Esophagus (tissue), 2 donors: ENCODE results near the gene GNE. TPM values are rescaled to one million over a fixed set of nuclear protein-coding genes. Genes with fewer than 3 reads are reported as not detected.
A peak's percentile ranks its signal among the peaks of the same experiment; 100 is the strongest.

Experiments used
- H3K27ac ChIP-seq, 2 donors: one replicate each; pipeline ENCODE4 v1.5.1; 2013; ENCODE audit warnings: low read depth in 2 of 2, mild to moderate bottlenecking in 2 of 2, inconsistent platforms in 1 of 2, low read length in 1 of 2, moderate library complexity in 1 of 2
- H3K27me3 ChIP-seq, 2 donors: one replicate each; pipeline ENCODE4 v1.6.1; 2013; ENCODE audit warnings: low read length in 2 of 2, control low read depth in 1 of 2, mild to moderate bottlenecking in 1 of 2; ENCODE audit not compliant: insufficient read depth in 2 of 2, control insufficient read depth in 1 of 2
- H3K36me3 ChIP-seq, 2 donors: one replicate each; pipeline ENCODE4 v1.6.1; 2013; ENCODE audit warnings: low read length in 1 of 2; ENCODE audit not compliant: control insufficient read depth in 2 of 2, insufficient read depth in 2 of 2
- H3K4me1 ChIP-seq, 2 donors: one replicate each; pipeline ENCODE4 v1.6.1; 2013; ENCODE audit warnings: low read length in 1 of 2; ENCODE audit not compliant: control insufficient read depth in 2 of 2, insufficient read depth in 2 of 2
- H3K4me3 ChIP-seq, 2 donors: one replicate each; pipeline ENCODE4 v1.5.1; 2013; ENCODE audit warnings: low read length in 2 of 2, mild to moderate bottlenecking in 2 of 2, low read depth in 1 of 2, moderate library complexity in 1 of 2
- H3K9me3 ChIP-seq, 2 donors: one replicate each; pipeline ENCODE4 v1.6.1; 2013; ENCODE audit warnings: mild to moderate bottlenecking in 2 of 2, low read depth in 1 of 2, low read length in 1 of 2, moderate library complexity in 1 of 2; ENCODE audit not compliant: control insufficient read depth in 2 of 2, insufficient read depth in 1 of 2
- WGBS, 2 donors: extraction: QIAGEN DNeasy Blood & Tissue Kit; methylation state at CpG; one replicate each; pipeline ENCODE4 v1.1.7; 2013; 5-methylcytosine and 5-hydroxymethylcytosine counted together
- polyA plus RNA-seq, 2 donors: library from polyadenylated mRNA; stranded (reverse); fragments of 200-250 nt; gene quantifications; one replicate each; pipeline ENCODE4 v1.2.3, GENCODE V29; 2013
- donor health status: healthy with polysubstance abuse.
- donor health status: Bipolar disorder and iron deficiency.

GNE gene
- polyA plus RNA-seq, 2 donors = 4.8 to 13.0 TPM

DNA sequence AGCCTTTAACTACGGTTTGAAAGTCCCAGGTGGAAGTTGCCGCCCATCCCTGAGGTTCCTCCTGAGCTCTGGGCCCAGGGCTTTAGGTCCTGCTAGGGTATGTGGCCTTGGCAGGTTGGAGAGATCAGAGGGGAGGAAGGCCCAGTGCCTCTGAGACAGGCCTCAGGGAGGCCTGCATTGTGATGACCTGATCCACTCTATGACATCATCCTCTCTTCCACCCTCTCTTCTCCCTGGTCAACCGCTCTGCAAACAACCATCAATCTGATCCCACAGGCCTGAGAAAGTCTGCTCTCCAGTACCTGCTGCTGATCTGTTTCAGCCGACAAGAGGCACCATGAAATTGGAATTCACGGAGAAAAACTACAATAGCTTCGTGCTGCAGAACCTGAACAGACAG is 89.1 kb downstream of the GNE start, which contains the start of gene CCIN:
Gene CCIN, plus strand, starts transcription at position 223 of the 400 bp plus-strand sequence. Its CDS starts 115 bp downstream, at position 338.
- Histone ChIP-seq H3K4me1 (no peaks in the 10 kb centered on the region), H3K9me3 (no peaks in the 10 kb centered on the region), H3K27me3 (no peaks in the 10 kb centered on the region), H3K36me3 (no peaks in the 10 kb centered on the region), H3K4me3 (no peak within 1 kb of the TSS), H3K27ac (no peak within 1 kb of the TSS)
- 88 to 92% methylated on average over 6 of the region's 6 CpGs for WGBS, 2 donors

DNA sequence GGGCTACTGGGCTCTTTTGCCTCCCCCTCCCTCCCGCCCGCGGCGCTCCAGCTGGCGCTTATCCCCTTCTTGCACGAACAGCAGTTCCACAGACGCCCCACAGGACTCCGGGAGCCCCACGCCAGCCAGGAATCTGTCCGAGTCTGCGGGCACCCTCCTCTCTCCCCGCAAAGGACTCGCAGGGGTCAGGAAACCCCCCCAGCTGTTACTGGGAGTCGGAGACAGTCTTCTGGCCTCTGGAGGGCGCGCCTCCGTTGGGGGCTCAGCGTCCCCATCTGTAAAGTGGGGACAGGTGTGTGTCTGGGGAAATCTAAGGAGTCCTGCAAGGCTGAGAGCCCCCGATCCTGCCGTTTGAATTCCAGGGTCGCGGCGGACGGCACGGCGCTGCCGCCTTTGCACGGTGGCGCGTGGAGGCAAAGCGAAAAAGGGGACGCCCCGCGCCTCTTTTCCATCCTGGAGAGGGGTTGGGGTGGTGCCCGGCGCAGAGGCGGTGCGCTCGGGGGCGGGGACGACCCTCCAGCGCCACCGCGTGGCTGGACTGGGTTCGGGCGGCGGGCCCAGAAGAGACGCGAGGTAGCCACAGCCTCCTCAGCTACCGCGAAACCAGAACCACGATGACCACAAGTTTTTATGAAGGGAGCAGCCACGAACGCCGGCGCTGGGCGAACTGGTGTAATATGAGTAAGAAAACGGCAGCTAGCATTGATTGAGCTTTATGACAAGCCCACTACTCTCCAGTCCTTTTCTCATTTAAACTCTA is 91.9 kb downstream of the GNE start:
- H3K9me3 ChIP-seq = no peaks in the 10 kb centered on the region
- peak overlapping the region; percentile 36 to 40 for H3K27ac ChIP-seq
- peak overlapping the region; percentile 42 to 50 for H3K4me3 ChIP-seq
- H3K27me3 ChIP-seq = no peaks in the 10 kb centered on the region
- no peaks in the 10 kb centered on the region for H3K4me1 ChIP-seq
- WGBS, 2 donors = 4% methylated on average over 53 to 58 of the region's 58 CpGs
- H3K36me3 ChIP-seq = no peaks in the 10 kb centered on the region

DNA sequence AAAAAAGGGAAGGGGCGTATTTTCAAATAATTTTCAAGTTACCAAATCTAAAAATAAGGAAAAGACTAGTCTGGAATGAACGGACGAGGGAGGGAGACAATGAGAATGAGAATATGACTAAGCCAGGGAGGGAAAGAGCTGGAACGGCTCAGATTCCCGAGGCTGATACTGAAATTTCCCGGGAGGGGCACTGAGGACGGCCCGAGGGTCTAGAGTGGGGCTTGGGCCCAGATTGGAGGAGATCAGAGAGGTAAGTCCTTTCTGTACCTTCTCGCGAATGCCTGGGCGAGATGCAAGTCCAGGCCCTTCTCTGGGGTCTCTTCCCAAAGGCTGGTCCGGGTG is 92.5 kb downstream of the GNE start:
- H3K27ac ChIP-seq = peak overlapping the region; percentile 36 to 40
- no peaks in the 10 kb centered on the region for H3K36me3 ChIP-seq
- H3K27me3 ChIP-seq = no peaks in the 10 kb centered on the region
- H3K9me3 ChIP-seq = no peaks in the 10 kb centered on the region
- H3K4me1 ChIP-seq = no peaks in the 10 kb centered on the region
- peak overlapping the region in 1 of 2 donors; percentile 42 for H3K4me3 ChIP-seq
- 25 to 45% methylated on average over 12 of the region's 12 CpGs for WGBS, 2 donors

DNA sequence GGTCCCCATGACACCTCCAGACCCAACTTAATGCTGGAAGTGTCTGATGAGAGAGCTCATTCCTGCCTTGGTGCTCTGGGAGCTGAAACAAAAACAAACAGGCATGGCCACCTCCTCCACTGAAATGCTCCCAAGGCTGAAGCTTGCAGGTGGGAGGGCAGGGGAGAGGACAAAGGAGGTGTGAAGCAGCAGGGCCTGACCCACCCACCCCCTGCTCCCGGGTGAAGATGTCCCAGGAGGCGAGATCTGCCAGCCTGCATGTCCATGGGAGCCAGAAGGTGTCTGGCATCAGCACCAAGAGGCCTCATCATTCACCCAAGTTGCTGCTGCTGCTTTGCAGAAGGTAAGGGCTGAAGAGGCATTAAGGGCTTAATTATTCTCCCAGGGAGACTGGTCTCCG is 93.3 kb downstream of the GNE start:
- Histone ChIP-seq H3K4me1 (no peaks in the 10 kb centered on the region), H3K27ac (no peak overlapping the region), H3K27me3 (no peaks in the 10 kb centered on the region), H3K36me3 (no peaks in the 10 kb centered on the region), H3K4me3 (no peak overlapping the region), H3K9me3 (no peaks in the 10 kb centered on the region)
- 62 to 71% methylated on average over 3 of the region's 3 CpGs for WGBS, 2 donors

Other genes with a start within 250 kb of the GNE start
- 1 to 10 TPM; 1.0 to 1.5 TPM for gene RECK, start 221.5 kb downstream of the GNE start, polyA plus RNA-seq
- 1 to 10 TPM; 3.7 to 8.0 TPM for gene GLIPR2, start 121.7 kb downstream of the GNE start, polyA plus RNA-seq
- gene CCIN, start 89.1 kb downstream of the GNE start, polyA plus RNA-seq = not detected
- 100 to 1,000 TPM in 1 of 2 donors, 10 to 100 TPM in 1; 93.2 to 202 TPM for gene CLTA, start 67.5 kb downstream of the GNE start, polyA plus RNA-seq
- gene RNF38, start 141.8 kb upstream of the GNE start, polyA plus RNA-seq = 1 to 10 TPM; 5.0 to 7.7 TPM